Type B pancreatic cell (in vitro differentiated cells): ENCODE data around the gene RASIP1. TPM values are rescaled to one million over a fixed set of nuclear protein-coding genes. Genes with fewer than 3 reads are reported as not detected.

Experiments
- DNase-seq: peaks from one replicate; pipeline ENCODE4 v3.0.0; 2021; ENCODE audit warnings: mixed read lengths; ENCODE audit not compliant: unreplicated experiment; ENCODE audit errors: extremely low spot score
- H3K27ac Mint-ChIP-seq: 2 replicates; pipeline ENCODE4 v1.8.0; 2021; ENCODE audit warnings: mild to moderate bottlenecking, mixed read lengths
- H3K27me3 Mint-ChIP-seq: 2 replicates; pipeline ENCODE4 v1.8.0; 2021; ENCODE audit warnings: mixed read lengths
- H3K36me3 Mint-ChIP-seq: 2 replicates; pipeline ENCODE4 v1.8.0; 2021; ENCODE audit warnings: mixed read lengths
- H3K4me1 Mint-ChIP-seq: one replicate; pipeline ENCODE4 v1.8.0; 2021; ENCODE audit warnings: mixed read lengths; ENCODE audit not compliant: unreplicated experiment
- H3K4me3 Mint-ChIP-seq: 2 replicates; pipeline ENCODE4 v1.8.0; 2021; ENCODE audit warnings: mild to moderate bottlenecking, mixed read lengths
- H3K9me3 Mint-ChIP-seq: 2 replicates; pipeline ENCODE4 v1.8.0; 2021; ENCODE audit warnings: mixed read lengths
- CTCF ChIP-seq: fragments of 200-600 bp; sonication (generic); conservative IDR thresholded peaks from 2 replicates; pipeline ENCODE4 v1.5.0; 2021; ENCODE audit warnings: antibody characterized with exemption, mild to moderate bottlenecking
- total RNA-seq: library from RNA; stranded (reverse); gene quantifications from 2 replicates; pipeline ENCODE4 v1.2.1, GENCODE V29; 2021; ENCODE audit warnings: low replicate concordance

The RASIP1 gene
- total RNA-seq, 1 donor from 2014 or later = 4.6 TPM

GRCh38 chr19:48746110-48746509 lies 5.7 kb upstream of the RASIP1 start:
- Mint-ChIP-seq H3K4me3 (peak overlapping the region; percentile 8), H3K9me3 (no peaks in the 10 kb centered on the region), H3K36me3 (peaks cover 5% of the 10 kb centered on the region), H3K27me3 (peaks cover 6% of the 10 kb centered on the region), H3K4me1 (peaks cover 6% of the 10 kb centered on the region), H3K27ac (no peak overlapping the region)
- TF ChIP-seq CTCF = no peak
- no peak for DNase-seq

GRCh38 chr19:48745208-48745995 lies 5.0 kb upstream of the RASIP1 start:
- peaks cover 4% of the 10 kb centered on the region for H3K4me1 Mint-ChIP-seq
- no peak overlapping the region for H3K4me3 Mint-ChIP-seq
- H3K27me3 Mint-ChIP-seq = no peaks in the 10 kb centered on the region
- DNase-seq = no peak
- peaks cover 5% of the 10 kb centered on the region for H3K36me3 Mint-ChIP-seq
- TF ChIP-seq CTCF = no peak
- H3K9me3 Mint-ChIP-seq = no peaks in the 10 kb centered on the region
- H3K27ac Mint-ChIP-seq = no peak overlapping the region

DNA sequence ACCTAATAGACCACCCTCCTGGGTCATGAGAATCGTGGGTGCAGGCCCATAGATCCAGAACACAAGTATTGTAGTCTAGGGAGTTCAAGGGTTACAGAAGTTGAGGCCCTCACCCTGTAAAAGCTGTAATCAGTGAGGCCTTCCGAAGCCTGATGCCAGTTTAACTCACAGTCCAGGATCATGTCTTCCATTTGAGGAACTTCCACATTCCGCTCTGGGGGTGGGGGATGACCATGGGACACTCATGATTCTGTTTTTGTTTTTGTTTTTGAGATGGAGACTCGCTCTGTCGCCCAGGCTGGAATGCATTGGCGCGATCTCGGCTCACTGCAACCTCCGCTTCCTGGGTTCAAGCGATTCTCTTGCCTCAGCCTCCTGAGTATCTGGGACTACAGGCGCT lies 1.7 kb upstream of the RASIP1 start:
- Mint-ChIP-seq H3K27ac (no peak overlapping the region), H3K27me3 (peaks cover 3% of the 10 kb centered on the region), H3K9me3 (no peaks in the 10 kb centered on the region), H3K4me1 (peaks cover 10% of the 10 kb centered on the region), H3K4me3 (no peak overlapping the region), H3K36me3 (peaks cover 5% of the 10 kb centered on the region)
- no peak for TF ChIP-seq CTCF
- no peak for DNase-seq

- Mint-ChIP-seq H3K9me3 (no peaks in the 10 kb centered on the region), H3K27me3 (peaks cover 3% of the 10 kb centered on the region), H3K4me3 (peak overlapping the region; percentile 39), H3K36me3 (peaks cover 5% of the 10 kb centered on the region), H3K27ac (no peak overlapping the region), H3K4me1 (peaks cover 10% of the 10 kb centered on the region)
- TF ChIP-seq CTCF = no peak
- no peak for DNase-seq
Observed at GRCh38 chr19:48741129-48741999, 954 bp upstream of the RASIP1 start.

GRCh38 chr19:48739404-48740163 lies 826 bp downstream of the RASIP1 start:
- no peak for TF ChIP-seq CTCF
- no peak overlapping the region for H3K27ac Mint-ChIP-seq
- peaks cover 5% of the 10 kb centered on the region for H3K36me3 Mint-ChIP-seq
- DNase-seq = no peak
- peak overlapping the region; percentile 34 for H3K4me3 Mint-ChIP-seq
- H3K27me3 Mint-ChIP-seq = peaks cover 7% of the 10 kb centered on the region
- peaks cover 5% of the 10 kb centered on the region for H3K9me3 Mint-ChIP-seq
- peaks cover 15% of the 10 kb centered on the region for H3K4me1 Mint-ChIP-seq
